Small intestine (tissue), 7 donors: ENCODE measurements around the gene MNX1. TPM values are rescaled to one million over a fixed set of nuclear protein-coding genes. Genes with fewer than 3 reads are reported as not detected.

ENCODE experiments used
- DNase-seq, 2 donors: peaks; one replicate each; pipeline versions ENCODE4 v3.0.0 to v3.0.0-alpha.2; 2013
- FAIRE-seq: peaks from 2 replicates; lab custom pipeline; 2012; peaks lifted over from hg19 to GRCh38; lab: Jason Lieb, UNC
- H3K27ac ChIP-seq, 3 donors: one replicate each; pipeline ENCODE4 v1.5.1; 2013; ENCODE audit warnings: low read length in 2 of 3, mild to moderate bottlenecking in 2 of 3, control low read depth in 1 of 3, inconsistent platforms in 1 of 3, low read depth in 1 of 3, moderate library complexity in 1 of 3
- H3K27me3 ChIP-seq, 3 donors: one replicate each; pipeline ENCODE4 v1.6.1; 2013; ENCODE audit warnings: low read length in 3 of 3, inconsistent platforms in 1 of 3; ENCODE audit not compliant: control insufficient read depth in 3 of 3, insufficient read depth in 3 of 3
- H3K36me3 ChIP-seq, 3 donors: one replicate each; pipeline ENCODE4 v1.6.1; 2013; ENCODE audit warnings: low read length in 3 of 3, inconsistent platforms in 1 of 3, low read depth in 1 of 3, mild to moderate bottlenecking in 1 of 3, moderate library complexity in 1 of 3; ENCODE audit not compliant: control insufficient read depth in 3 of 3, insufficient read depth in 2 of 3
- H3K4me1 ChIP-seq, 3 donors: one replicate each; pipeline ENCODE4 v1.6.1; 2013; ENCODE audit warnings: low read length in 2 of 3, inconsistent platforms in 1 of 3, low read depth in 1 of 3, mild to moderate bottlenecking in 1 of 3, moderate library complexity in 1 of 3; ENCODE audit not compliant: control insufficient read depth in 3 of 3, insufficient read depth in 2 of 3
- H3K4me3 ChIP-seq, 3 donors: one replicate each; pipeline ENCODE4 v1.5.1; 2013; ENCODE audit warnings: low read length in 3 of 3, control low read depth in 1 of 3, inconsistent platforms in 1 of 3, low read depth in 1 of 3, mild to moderate bottlenecking in 1 of 3, moderate library complexity in 1 of 3
- H3K9me3 ChIP-seq, 2 donors: one replicate each; pipeline ENCODE4 v1.6.1; 2013; ENCODE audit warnings: low read depth in 1 of 2, low read length in 1 of 2; ENCODE audit not compliant: control insufficient read depth in 2 of 2, insufficient read depth in 1 of 2
- WGBS, 3 donors: extraction: QIAGEN DNeasy Blood & Tissue Kit; methylation state at CpG; one replicate each; pipeline ENCODE4 v1.1.7; 2013; 5-methylcytosine and 5-hydroxymethylcytosine counted together
- polyA plus RNA-seq, 4 donors: library from polyadenylated mRNA; stranded (reverse) in 3 of 4; unstranded in 1 of 4; fragments of 200-250 nt in 3 of 4; fragments of 120-200 nt in 1 of 4; gene quantifications; one replicate each; pipeline versions ENCODE4 v1.2.1 to v1.2.3, GENCODE V29; 2013
- donor health status: healthy with polysubstance abuse.
- donor health status: control.
- donor health status: control.
- donor health status: Bipolar disorder and iron deficiency.
- donor health status: healthy.

The MNX1 gene
- polyA plus RNA-seq, 4 donors: 3.5 to 17.3 (median 9.2) TPM

DNA sequence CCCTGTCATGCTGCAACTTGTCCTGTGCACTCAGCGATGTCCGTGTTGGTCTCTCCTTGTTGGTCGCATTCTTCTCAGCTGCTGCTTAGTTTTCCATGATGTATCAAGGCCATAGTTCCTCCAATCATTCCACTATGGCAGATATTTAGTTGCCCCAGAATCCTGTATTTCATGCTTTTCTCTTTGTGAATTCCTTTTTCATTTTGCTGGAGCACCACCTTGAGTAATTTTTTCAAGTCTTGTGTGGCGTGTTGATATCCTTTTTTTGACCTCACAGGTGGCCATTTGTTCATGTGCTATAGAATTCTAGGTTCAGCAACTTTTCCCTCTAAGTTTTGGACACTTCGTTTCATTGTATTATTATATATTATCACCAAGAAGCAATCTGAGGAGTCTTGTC, 42.7 kb upstream of the MNX1 start:
- Histone ChIP-seq H3K36me3 (no peaks in the 10 kb centered on the region), H3K9me3 (peaks cover 0 to 4% of the 10 kb centered on the region in 2 donors), H3K27me3 (peaks cover 0 to 10% (median 2%) of the 10 kb centered on the region in 3 donors), H3K27ac (no peak overlapping the region), H3K4me1 (no peaks in the 10 kb centered on the region), H3K4me3 (no peak overlapping the region)
- WGBS, 3 donors: 90 to 91% (median 91%) methylated on average over 5 of the region's 5 CpGs
- FAIRE-seq: no peak
- DNase-seq: no peak

- DNase-seq (no peak), FAIRE-seq (no peak)
- Histone ChIP-seq H3K9me3 (no peaks in the 10 kb centered on the region), H3K27ac (no peak overlapping the region), H3K36me3 (no peaks in the 10 kb centered on the region), H3K27me3 (peaks cover 0 to 18% (median 2%) of the 10 kb centered on the region in 3 donors), H3K4me3 (no peak overlapping the region), H3K4me1 (no peaks in the 10 kb centered on the region)
- WGBS, 3 donors: 39 to 67% (median 49%) methylated on average over 6 of the region's 6 CpGs
Observed at GRCh38 chr7:157047148-157047547, 36.7 kb upstream of the MNX1 start.

- no peaks in the 10 kb centered on the region for H3K4me1 ChIP-seq
- H3K27ac ChIP-seq: no peak overlapping the region
- DNase-seq (no peak), FAIRE-seq (no peak)
- peaks cover 0 to 22% (median 5%) of the 10 kb centered on the region in 3 donors for H3K27me3 ChIP-seq
- no peaks in the 10 kb centered on the region for H3K36me3 ChIP-seq
- H3K9me3 ChIP-seq: no peaks in the 10 kb centered on the region
- WGBS, 3 donors: 57 to 75% (median 59%) methylated on average over 1 of the region's 1 CpG
- H3K4me3 ChIP-seq: no peak overlapping the region
Observed at GRCh38 chr7:157046681-157047080, 36.2 kb upstream of the MNX1 start.

- no peaks in the 10 kb centered on the region for H3K9me3 ChIP-seq
- DNase-seq (no peak), FAIRE-seq (no peak)
- no peak overlapping the region for H3K27ac ChIP-seq
- H3K27me3 ChIP-seq: peaks cover 0 to 31% (median 8%) of the 10 kb centered on the region in 3 donors
- no peaks in the 10 kb centered on the region for H3K36me3 ChIP-seq
- no peak overlapping the region for H3K4me3 ChIP-seq
- H3K4me1 ChIP-seq: no peaks in the 10 kb centered on the region
- 68 to 76% (median 75%) methylated on average over 26 to 30 of the region's 30 CpGs for WGBS, 3 donors
Observed at GRCh38 chr7:157044943-157045660, 34.6 kb upstream of the MNX1 start.

- FAIRE-seq (no peak), DNase-seq (no peak)
- Histone ChIP-seq H3K27me3 (peaks cover 0 to 34% (median 10%) of the 10 kb centered on the region in 3 donors), H3K36me3 (no peaks in the 10 kb centered on the region), H3K27ac (no peak overlapping the region), H3K4me1 (no peaks in the 10 kb centered on the region), H3K9me3 (no peaks in the 10 kb centered on the region), H3K4me3 (no peak overlapping the region)
- 81 to 85% (median 84%) methylated on average over 17 of the region's 17 CpGs for WGBS, 3 donors
Observed at GRCh38 chr7:157044147-157044687, 33.8 kb upstream of the MNX1 start.

- no peak overlapping the region for H3K27ac ChIP-seq
- H3K9me3 ChIP-seq: no peaks in the 10 kb centered on the region
- no peak overlapping the region for H3K4me3 ChIP-seq
- H3K36me3 ChIP-seq: no peaks in the 10 kb centered on the region
- no peaks in the 10 kb centered on the region for H3K4me1 ChIP-seq
- DNase-seq (no peak), FAIRE-seq (no peak)
- WGBS, 3 donors: 74 to 87% (median 77%) methylated on average over 12 of the region's 12 CpGs
- peaks cover 0 to 34% (median 10%) of the 10 kb centered on the region in 3 donors for H3K27me3 ChIP-seq
Observed at GRCh38 chr7:157043745-157044144, 33.3 kb upstream of the MNX1 start.

DNA sequence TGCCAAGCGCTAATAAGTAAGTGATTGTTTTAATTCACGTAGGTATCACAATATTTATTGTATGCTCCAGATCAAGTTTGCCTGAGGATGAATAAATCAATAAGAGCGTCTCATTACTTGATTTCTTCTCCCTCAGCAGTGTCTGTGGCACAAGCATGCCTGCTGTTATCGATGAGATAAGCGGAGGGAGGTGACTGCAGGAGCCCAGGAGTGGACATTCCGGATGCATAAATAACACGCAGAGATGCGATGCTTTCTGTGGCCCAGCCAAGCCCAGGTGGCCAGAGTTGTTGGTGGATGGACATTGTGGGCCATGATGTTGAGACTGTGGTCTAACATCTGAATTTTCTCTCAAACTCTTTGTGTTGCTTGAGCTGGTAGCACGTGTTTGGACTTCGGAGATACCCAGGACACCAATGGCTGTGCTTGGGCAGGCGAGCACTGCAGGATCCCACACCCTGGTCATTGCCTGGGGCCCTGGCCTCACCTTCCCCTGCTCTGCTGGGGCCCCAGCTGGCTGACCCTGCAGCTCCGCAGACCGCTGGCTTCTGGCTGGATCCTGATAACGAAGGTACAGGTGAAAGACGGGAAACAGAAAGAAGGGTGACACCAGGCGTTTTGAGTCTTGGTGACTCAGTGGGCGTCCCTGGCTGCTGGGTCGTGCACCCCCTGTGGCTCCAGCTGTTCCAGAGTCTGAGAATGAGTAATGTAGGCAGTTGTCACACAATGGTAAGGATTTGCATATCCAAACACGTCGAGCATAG, 31.2 kb upstream of the MNX1 start:
- Histone ChIP-seq H3K27me3 (peaks cover 0 to 37% (median 16%) of the 10 kb centered on the region in 3 donors), H3K9me3 (no peaks in the 10 kb centered on the region), H3K27ac (no peak overlapping the region), H3K36me3 (no peaks in the 10 kb centered on the region), H3K4me3 (no peak overlapping the region), H3K4me1 (no peaks in the 10 kb centered on the region)
- DNase-seq (no peak), FAIRE-seq (no peak)
- 38 to 67% (median 47%) methylated on average over 20 of the region's 20 CpGs for WGBS, 3 donors

- Histone ChIP-seq H3K36me3 (no peaks in the 10 kb centered on the region), H3K27ac (no peak overlapping the region), H3K4me1 (no peaks in the 10 kb centered on the region), H3K9me3 (no peaks in the 10 kb centered on the region), H3K4me3 (no peak overlapping the region), H3K27me3 (peaks cover 0 to 40% (median 16%) of the 10 kb centered on the region in 3 donors)
- FAIRE-seq: no peak
- DNase-seq: peak in 1 of 2 donors; percentile 51
- whole genome bisulfite sequencing, 3 donors: 20 to 42% (median 29%) methylated on average over 13 of the region's 13 CpGs
Observed at GRCh38 chr7:157041004-157041403, 30.5 kb upstream of the MNX1 start.
